GM21381 (cell line): ENCODE data around the gene TMEM192.
"Not testable (repeated sequence)": the region's sequence is repeated elsewhere in the genome, so short reads cannot be mapped to it uniquely, and the experiment has no call there.

ENCODE experiments used
- ATAC-seq: cut with Tn5 transposase; IDR thresholded peaks from one replicate; pipeline ENCODE4 v1.9.1; 2021; ENCODE audit warnings: mild to moderate bottlenecking, moderate library complexity; ENCODE audit not compliant: unreplicated experiment

TMEM192 gene

GRCh38 chr4:165112368-165113121 lies at the start of gene TMEM192:
Gene TMEM192, minus strand, starts transcription at chr4:165112860. Its CDS starts 87 bp downstream, at chr4:165112773.
- peak; percentile 97 for ATAC-seq

DNA sequence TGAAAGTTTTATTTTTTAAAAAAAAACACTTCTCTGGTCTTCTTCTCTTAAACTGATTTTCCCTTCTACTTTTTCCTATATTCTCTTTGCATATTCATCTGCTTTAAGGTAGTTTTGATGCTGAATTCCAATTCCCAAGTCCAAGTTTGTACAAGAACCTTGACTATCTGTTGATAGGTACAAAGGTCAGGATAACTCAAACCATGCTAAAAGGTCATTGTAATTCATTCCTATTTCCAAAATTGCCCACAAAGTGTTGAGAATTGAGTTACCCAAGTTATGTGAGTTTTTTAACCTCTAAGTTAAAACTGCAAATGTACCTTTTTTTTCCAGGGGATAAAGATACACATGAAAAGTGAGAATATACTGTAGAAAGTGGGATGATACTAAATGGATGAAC lies 46.1 kb upstream of the TMEM192 start:
- no peak for ATAC-seq

DNA sequence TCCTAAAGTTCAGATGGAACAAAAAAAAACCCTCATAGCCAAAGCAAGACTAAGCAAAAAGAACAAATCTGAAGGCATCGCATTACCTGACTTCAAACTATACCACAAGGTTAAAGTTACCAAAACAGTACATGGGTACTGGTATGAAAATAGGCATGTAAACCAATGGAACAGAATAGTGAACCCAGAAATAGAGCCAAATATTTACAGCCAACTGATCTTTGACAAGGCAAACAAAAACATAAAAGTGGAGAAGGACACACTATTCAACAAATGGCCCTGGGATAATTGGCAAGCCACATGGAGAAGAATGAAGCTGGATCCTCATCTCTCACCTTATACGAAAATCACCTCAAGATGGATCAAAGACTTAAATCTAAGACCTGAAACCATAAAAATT lies 44.2 kb upstream of the TMEM192 start:
- ATAC-seq: no peak

GRCh38 chr4:165154482-165154881 lies 41.8 kb upstream of the TMEM192 start:
- no peak for ATAC-seq

DNA sequence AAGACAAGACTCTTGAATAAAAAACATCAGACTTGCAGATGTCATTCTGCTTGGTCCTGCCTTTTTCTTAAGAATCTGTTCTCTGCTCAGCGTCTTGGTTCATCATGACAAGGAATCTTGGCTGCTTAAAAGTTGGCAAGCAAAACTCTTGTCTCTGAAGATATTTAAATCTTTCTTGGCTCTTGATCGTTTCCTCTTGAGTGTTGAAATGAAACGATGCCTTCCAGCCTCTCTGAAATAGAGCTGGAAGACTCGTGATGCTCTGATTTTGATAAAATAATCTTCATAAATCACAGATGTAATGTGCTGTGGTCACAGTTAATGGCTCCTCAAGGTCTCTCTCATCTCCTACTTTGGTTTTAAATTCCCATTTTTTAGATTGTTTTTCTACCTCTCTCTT lies 39.9 kb upstream of the TMEM192 start:
- ATAC-seq: no peak

DNA sequence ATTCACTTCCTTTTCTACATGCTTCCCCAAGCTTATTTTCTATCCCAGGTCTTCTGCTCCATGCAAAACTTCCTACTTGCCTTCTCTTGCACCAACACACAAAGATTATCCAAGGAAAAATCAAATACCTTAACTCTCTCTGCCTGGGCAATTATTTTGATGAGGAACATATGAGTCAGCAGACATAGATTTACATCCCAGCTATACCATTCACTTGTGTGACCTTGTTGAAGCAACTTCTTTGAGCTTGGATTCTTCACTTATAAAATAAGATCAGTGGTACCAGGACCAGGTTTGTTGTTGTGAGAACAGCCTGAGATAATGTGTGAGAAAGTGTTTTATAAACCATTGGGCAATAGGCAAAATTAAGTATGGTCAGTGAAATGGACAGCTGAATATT lies 39.1 kb upstream of the TMEM192 start:
- ATAC-seq: no peak

DNA sequence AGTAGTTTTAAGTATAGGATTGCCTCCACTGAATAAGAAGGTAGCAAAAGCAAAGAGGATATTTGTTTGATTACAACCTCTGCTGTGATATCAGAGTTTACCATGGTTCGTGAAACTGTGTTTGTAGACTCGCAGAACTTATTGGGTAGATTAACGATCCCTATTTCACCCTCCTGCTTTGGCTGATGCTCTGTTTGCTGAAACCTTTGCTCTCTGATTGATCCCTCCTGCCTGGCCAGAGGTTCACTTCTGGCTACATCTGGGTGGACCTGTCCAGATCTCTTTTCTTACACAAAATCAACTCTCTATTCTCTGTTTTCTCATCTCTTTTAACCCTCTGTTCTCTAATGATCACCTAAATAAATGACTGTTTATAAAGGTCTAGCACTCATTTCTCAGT lies 37.9 kb upstream of the TMEM192 start:
- ATAC-seq: no peak

- no peak for ATAC-seq
Measured at GRCh38 chr4:165138843-165139242, 26.2 kb upstream of the TMEM192 start.

- no peak for ATAC-seq
Measured at GRCh38 chr4:165137205-165137604, 24.5 kb upstream of the TMEM192 start.

- no peak for ATAC-seq
Measured at GRCh38 chr4:165136529-165136928, 23.9 kb upstream of the TMEM192 start.

GRCh38 chr4:165133150-165133549 lies 20.5 kb upstream of the TMEM192 start:
- ATAC-seq: no peak

DNA sequence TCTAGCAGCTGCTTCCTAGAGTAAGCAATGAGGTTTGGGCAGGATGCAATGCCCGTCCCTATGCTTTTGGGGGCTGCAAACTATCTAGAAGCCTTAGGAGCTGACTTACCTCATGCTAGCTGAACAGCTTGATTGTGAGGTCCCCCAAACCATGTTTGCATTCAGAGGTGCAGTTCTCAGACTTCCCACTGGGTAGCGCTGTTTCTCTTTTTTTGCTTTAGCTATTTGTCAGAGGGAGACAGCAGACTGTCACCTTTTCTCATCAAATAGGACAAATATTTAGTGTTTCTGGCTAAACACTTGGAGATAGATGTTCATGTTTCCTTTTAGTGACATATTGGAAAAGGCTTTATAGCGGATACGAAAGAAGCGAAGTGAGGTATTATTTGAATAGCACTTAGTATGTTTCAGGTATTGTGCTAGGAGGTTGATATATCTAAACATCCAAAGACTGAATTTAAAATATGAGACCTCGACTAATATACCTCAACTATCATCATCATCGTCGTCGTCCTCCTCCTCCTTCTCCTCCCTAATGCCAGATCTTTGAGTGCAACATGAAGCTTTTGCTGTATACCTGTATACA lies 18.7 kb upstream of the TMEM192 start:
- ATAC-seq: peak; percentile 80

DNA sequence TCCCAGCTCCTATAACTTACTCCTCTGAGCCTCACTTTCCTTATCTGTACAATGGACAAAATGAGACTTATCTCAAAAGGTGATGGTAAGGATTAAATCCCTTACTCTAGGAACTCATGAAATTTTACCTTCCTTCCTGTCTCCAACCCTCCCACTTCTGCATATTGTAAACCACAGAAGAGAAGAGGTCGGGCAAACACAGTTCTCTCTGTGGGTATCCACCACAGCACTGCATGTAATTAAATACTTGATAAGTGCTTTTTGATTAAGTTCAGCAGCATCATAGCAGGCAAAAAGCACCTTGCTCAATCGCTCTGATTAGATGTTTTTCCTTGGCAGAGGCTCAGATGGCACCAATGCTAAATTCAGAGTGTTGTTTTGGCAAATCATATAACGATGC lies 17.3 kb upstream of the TMEM192 start:
- no peak for ATAC-seq

DNA sequence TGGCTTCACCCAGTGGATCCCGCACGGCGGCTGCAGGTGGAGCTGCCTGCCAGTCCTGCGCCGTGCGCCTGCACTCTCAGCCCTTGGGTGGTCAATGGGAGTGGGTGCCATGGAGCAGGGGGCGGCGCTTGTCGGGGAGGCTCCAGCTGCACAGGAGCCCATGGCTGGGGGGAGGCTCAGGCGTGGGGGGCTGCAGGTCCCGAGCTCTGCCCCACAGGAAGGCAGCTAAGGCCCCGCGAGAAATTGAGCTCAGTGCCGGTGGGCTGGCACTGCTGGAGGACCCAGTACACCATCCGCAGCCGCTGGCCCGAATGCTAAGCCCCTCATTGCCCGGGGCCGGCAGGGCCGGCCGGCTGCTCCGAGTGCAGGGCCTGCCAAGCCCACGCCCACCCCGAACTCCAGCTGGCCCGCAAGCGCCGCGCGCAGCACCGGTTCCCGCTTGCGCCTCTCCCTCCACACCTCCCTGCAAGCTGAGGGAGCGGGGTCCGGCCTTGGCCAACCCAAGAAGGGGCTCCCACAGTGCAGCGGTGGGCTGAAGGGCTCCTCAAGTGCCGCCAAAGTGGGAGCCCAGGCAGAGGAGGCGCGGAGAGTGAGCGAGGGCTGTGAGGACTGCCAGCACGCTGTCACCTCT lies 13.3 kb upstream of the TMEM192 start:
- not testable (repeated sequence) for ATAC-seq

DNA sequence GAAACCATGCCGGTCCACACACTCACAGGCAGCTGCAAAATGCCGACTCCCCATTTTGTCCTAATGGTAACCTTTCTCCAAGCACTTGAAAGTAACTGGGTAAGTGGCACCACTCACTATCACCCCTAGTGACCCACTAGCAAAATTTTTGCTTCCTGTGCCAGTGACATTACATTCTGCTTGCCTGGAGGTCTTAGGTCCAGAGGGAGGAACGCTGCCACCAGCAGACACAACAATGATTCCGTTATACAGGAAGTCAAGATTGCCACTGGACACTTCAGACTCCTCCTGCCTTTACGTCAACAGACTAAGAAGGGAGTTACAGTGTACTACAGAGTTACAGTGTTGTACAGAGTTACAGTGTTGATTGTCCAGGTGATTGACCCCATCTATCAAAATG lies 11.8 kb upstream of the TMEM192 start:
- no peak for ATAC-seq

GRCh38 chr4:165118256-165118909 lies 5.7 kb upstream of the TMEM192 start:
- ATAC-seq: peak; percentile 91

DNA sequence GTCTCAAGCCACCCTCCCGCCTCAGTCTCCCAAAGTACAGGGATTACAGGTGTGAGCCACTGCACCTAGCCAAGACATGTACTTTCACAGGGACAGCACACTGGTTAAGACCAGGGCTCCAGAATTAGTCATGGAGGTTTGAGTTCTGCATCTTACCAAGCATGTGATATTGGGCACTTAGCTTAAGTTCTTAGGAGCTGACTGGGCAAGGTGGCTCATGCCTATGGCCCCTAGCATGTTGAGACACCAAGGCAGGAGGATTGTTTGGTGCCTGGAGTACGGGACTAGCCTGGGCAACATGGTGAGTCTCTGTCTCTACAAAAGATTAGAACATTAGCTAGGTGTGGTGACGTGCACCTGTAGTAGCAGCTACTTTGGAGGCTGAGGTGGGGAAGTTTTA lies 2.6 kb upstream of the TMEM192 start:
- no peak for ATAC-seq

DNA sequence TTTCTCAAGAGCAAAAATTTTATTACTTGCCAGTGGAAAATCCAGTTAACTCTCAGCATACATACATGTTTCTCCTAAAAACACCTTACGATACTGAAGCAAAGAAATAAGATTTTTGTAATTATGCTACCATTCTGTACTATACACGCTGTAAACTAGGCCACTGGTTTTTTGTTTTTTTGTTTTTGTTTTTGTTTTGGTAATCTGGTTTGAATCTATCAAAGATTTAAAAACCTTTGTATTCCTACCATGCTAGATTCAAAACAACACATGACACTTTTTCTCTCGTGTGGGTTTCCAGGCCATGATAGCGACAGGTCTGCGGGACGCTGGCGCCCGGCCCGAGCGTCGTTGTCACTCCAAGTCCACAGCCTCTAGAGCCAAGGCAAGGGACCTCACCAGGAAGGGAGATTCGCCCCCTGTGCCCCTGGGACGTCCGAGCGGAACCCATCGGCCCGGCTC lies 723 bp downstream of the TMEM192 start:
- ATAC-seq: no peak

DNA sequence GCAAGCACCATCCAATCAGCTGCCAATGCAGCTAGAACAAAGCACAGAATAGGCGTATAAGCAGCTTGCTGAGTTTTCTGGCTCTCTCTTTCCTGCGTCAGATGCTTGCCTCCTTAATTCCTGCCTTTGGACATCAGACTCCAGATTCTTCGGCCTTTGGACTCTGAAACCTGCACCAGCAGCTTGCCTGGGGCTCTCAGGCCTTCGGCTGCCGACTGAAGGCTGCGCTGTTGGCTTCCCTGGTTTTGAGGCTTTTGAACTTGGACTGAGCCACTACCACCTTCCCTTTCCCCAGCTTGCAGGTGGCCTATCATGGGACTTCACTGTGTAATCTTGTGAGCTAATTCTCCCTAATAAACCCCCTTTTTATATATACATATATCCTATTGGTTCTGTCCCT lies 6.1 kb downstream of the TMEM192 start:
- ATAC-seq: no peak

GRCh38 chr4:165101641-165102040 lies 11.0 kb downstream of the TMEM192 start:
- ATAC-seq: no peak

GRCh38 chr4:165096776-165097175 lies 15.9 kb downstream of the TMEM192 start:
- ATAC-seq: no peak

GRCh38 chr4:165095291-165095690 lies 17.4 kb downstream of the TMEM192 start:
- no peak for ATAC-seq
